Panc1 (cell line): ENCODE data around the gene ZNF407. TPM values are rescaled to one million over a fixed set of nuclear protein-coding genes. Genes with fewer than 3 reads are reported as not detected.

Experiments used
- ATAC-seq: fragments of 200-7000 bp; cut with Tn5 transposase; 2 replicates; pipeline ENCODE4 v1.9.1; 2020; ENCODE audit warnings: mild to moderate bottlenecking, moderate library complexity
- BruUV-seq: library from RNA; stranded (reverse); fragments of 400-500 nt; replicated peaks from 2 replicates; lab custom pipeline; 2021; lab: Mats Ljungman, UMichigan
- CTCF ChIA-PET: fragments of 300-600 bp; sonication (Branson Sonifier 250); formaldehyde crosslinking; loops from one replicate; lab custom pipeline; 2022; ENCODE audit warnings: antibody characterized with exemption; lab: Charles Lee
- POLR2A ChIA-PET: fragments of 300-600 bp; sonication (Branson Sonifier 250); formaldehyde crosslinking; loops from one replicate; lab custom pipeline; 2022; ENCODE audit warnings: antibody characterized with exemption; lab: Charles Lee
- DNase-seq: peaks from one replicate; pipeline ENCODE4 v3.0.0-alpha.2; 2010; ENCODE audit warnings: low read depth, low spot score
- H3K27ac ChIP-seq: 2 replicates; pipeline ENCODE4 v1.5.1; 2011; ENCODE audit warnings: mild to moderate bottlenecking, low read length, inconsistent platforms
- H3K27me3 ChIP-seq: fragments of 200-500 bp; sonication (Bioruptor generic); 2 replicates; pipeline ENCODE4 v1.6.0; 2014; ENCODE audit warnings: low read length, inconsistent platforms; ENCODE audit not compliant: control insufficient read depth, insufficient read depth
- H3K36me3 ChIP-seq: fragments of 200-500 bp; sonication (Bioruptor generic); 2 replicates; pipeline ENCODE4 v1.5.1; 2014; ENCODE audit warnings: inconsistent platforms, mild to moderate bottlenecking, low read length, moderate library complexity; ENCODE audit not compliant: control insufficient read depth, insufficient read depth
- H3K4me1 ChIP-seq: 2 replicates; pipeline ENCODE4 v1.5.1; 2011; ENCODE audit warnings: inconsistent platforms, mild to moderate bottlenecking, low read length, moderate library complexity; ENCODE audit not compliant: control insufficient read depth, insufficient read depth
- H3K4me3 ChIP-seq, 2 experiments: 2 replicates each; pipeline ENCODE4 v1.5.1; 2011 to 2012; ENCODE audit warnings: low read depth in 2 of 2, low read length in 2 of 2, mild to moderate bottlenecking in 2 of 2, inconsistent platforms in 1 of 2, moderate library complexity in 1 of 2
- H3K9me3 ChIP-seq: fragments of 200-500 bp; sonication (Bioruptor generic); 2 replicates; pipeline ENCODE4 v1.5.1; 2014; ENCODE audit warnings: low read depth, mild to moderate bottlenecking, inconsistent platforms, low read length, moderate library complexity; ENCODE audit not compliant: control insufficient read depth, insufficient read depth
- CTCF ChIP-seq: fragments of 450-650 bp; IDR thresholded peaks from 2 replicates; pipeline ENCODE4 v1.5.1; 2017; ENCODE audit warnings: mild to moderate bottlenecking
- POLR2AphosphoS5 ChIP-seq: IDR thresholded peaks from 2 replicates; pipeline ENCODE4 v1.6.1; 2012; ENCODE audit warnings: mild to moderate bottlenecking, low read depth, low read length, moderate library complexity
- SIN3A ChIP-seq: IDR thresholded peaks from 2 replicates; pipeline ENCODE4 v1.6.1; 2012; ENCODE audit warnings: low read depth, mild to moderate bottlenecking, low read length, moderate library complexity, borderline replicate concordance; ENCODE audit not compliant: insufficient read depth
- TCF7L2 ChIP-seq: IDR thresholded peaks from 2 replicates; pipeline ENCODE4 v1.6.1; 2011; ENCODE audit warnings: mild to moderate bottlenecking, low read depth, low read length, inconsistent platforms
- in situ Hi-C: cut with HindIII; loops from 2 replicates; pipeline ENCODE4 v1.10.0; 2016; ENCODE audit warnings: low sequenced_read_pairs, low pct_unique_long_range_greater_than_20kb
- intact Hi-C: fragments of 100-400 bp; cut with micrococcal nuclease; formaldehyde crosslinking; loops from one replicate; pipeline ENCODE4 v1.10.0; 2022; ENCODE audit not compliant: unreplicated experiment
- total RNA-seq: library from RNA; stranded (reverse); gene quantifications from one replicate; pipeline ENCODE4 v1.2.1, GENCODE V29; 2021; ENCODE audit not compliant: unreplicated experiment
- TF ChIP-seq, protein P1 (sequence below), 2 experiments: IDR thresholded peaks; 2 replicates each; pipeline ENCODE4 v1.6.1; 2011 to 2012; ENCODE audit warnings: low read depth in 2 of 2, control low read depth in 1 of 2, low read length in 1 of 2, mild to moderate bottlenecking in 1 of 2, moderate library complexity in 1 of 2; ENCODE audit not compliant: insufficient read depth in 1 of 2

ZNF407 gene
- total RNA-seq, 1 experiment from 2014 or later, result 16.8 TPM

DNA sequence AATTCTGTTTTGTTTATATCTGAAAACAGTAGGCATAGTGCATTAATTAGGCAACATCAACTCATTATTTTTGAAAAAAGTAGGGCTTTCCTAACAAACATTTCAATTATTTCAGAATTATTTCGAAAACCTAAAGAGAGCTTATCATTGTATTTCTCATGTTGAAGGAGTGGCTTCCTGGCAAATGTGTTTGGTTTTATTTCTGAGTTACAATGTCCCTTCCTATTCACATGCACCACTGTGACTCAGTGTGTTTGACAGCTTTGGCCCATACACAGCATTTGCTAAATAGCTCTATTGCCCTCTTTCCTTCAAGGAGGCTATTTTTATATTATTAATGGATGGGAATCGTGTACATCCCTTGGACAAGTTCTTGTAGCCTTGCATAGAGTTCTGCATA is 405.4 kb downstream of the ZNF407 start:
- intact Hi-C loops, result no loop called here
- CTCF ChIA-PET, result interaction anchor here (0.6 kb wide), 1 partner anchor 1277 kb away, joined by 3 read pairs; no protein-coding TSS in a partner anchor
- ATAC-seq, result no peak
- POLR2A ChIA-PET, result interaction anchor here (0.7 kb wide), 1 partner anchor 27 kb away, joined by 7 read pairs; no protein-coding TSS in a partner anchor
- Histone ChIP-seq H3K4me1 (no peaks in the 10 kb centered on the region), H3K27ac (no peak overlapping the region), H3K4me3 (no peak overlapping the region), H3K27me3 (no peaks in the 10 kb centered on the region), H3K36me3 (no peaks in the 10 kb centered on the region), H3K9me3 (no peaks in the 10 kb centered on the region)
- no peak for DNase-seq
- in situ Hi-C loops, result no loop called here
- BruUV-seq, result no TSS peak
- TF ChIP-seq CTCF (no peak), TCF7L2 (no peak), POLR2AphosphoS5 (no peak), SIN3A (no peak)
- TF ChIP-seq, protein P1, sequence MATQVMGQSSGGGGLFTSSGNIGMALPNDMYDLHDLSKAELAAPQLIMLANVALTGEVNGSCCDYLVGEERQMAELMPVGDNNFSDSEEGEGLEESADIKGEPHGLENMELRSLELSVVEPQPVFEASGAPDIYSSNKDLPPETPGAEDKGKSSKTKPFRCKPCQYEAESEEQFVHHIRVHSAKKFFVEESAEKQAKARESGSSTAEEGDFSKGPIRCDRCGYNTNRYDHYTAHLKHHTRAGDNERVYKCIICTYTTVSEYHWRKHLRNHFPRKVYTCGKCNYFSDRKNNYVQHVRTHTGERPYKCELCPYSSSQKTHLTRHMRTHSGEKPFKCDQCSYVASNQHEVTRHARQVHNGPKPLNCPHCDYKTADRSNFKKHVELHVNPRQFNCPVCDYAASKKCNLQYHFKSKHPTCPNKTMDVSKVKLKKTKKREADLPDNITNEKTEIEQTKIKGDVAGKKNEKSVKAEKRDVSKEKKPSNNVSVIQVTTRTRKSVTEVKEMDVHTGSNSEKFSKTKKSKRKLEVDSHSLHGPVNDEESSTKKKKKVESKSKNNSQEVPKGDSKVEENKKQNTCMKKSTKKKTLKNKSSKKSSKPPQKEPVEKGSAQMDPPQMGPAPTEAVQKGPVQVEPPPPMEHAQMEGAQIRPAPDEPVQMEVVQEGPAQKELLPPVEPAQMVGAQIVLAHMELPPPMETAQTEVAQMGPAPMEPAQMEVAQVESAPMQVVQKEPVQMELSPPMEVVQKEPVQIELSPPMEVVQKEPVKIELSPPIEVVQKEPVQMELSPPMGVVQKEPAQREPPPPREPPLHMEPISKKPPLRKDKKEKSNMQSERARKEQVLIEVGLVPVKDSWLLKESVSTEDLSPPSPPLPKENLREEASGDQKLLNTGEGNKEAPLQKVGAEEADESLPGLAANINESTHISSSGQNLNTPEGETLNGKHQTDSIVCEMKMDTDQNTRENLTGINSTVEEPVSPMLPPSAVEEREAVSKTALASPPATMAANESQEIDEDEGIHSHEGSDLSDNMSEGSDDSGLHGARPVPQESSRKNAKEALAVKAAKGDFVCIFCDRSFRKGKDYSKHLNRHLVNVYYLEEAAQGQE (IDR thresholded peaks at IDR 0.05; ENCODE audit: insufficient read depth in 1 of 2, low read depth in 2 of 2, low read length in 1 of 2), result no peak

DNA sequence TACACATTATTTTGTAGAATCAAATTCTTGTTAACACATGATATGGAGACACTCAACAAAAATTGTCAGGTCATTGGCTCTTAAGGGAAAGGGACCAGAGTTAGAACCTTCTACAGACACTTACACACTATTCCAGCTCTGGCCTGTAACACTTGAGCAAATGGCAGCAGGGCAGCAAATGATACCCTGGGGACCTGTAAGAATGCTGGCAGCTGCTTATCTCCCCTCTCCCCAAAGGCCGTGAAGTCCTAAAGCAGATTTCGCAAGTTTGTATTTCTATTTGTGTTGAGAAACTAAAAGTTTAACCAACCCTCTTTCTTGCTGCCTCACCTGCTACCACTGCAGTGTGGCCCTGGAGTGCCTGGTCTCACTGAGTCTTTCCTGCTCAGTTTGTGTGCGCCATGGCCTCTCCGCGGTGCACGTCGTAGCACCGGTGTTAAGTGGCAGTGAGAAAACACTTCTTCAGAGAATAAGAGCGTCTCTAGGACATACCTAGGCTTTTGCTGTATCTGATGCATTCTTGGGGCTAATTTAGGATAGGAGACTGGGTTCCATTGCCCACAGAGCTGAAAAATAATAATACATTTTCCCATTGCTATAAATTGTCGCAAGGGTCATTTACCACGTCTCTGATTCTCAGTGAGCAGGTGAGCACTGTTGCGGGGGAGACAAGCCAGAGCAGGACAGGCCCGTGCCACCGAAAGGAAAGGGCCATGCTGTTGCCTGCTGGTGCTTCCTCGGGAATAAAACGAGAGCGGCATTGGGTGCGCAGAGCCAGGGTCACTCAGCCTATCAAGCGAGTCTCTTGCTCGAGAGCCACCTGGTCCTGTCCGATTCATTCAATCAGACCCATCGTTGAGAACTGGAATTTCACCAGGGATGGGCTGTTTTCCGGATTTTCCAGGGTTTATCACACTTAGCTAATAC is 406.4 kb downstream of the ZNF407 start:
- ChIA-PET CTCF (no interaction called here), POLR2A (no interaction called here)
- Histone ChIP-seq H3K27me3 (no peaks in the 10 kb centered on the region), H3K27ac (no peak overlapping the region), H3K4me3 (no peak overlapping the region), H3K9me3 (peaks cover 6% of the 10 kb centered on the region; the same call in 1 of the 2 replicates), H3K36me3 (no peaks in the 10 kb centered on the region), H3K4me1 (no peaks in the 10 kb centered on the region)
- TF ChIP-seq, protein P1 (IDR thresholded peaks at IDR 0.05; ENCODE audit: insufficient read depth in 1 of 2, low read depth in 2 of 2, low read length in 1 of 2), result no peak
- TF ChIP-seq CTCF (no peak), SIN3A (no peak), POLR2AphosphoS5 (no peak), TCF7L2 (no peak)
- ATAC-seq (no peak), DNase-seq (no peak)
- in situ Hi-C loops (no loop called here), intact Hi-C loops (no loop called here)
- BruUV-seq, result no TSS peak
